K562 (cell line): ENCODE measurements around the gene CPLX1. TPM values are rescaled to one million over a fixed set of nuclear protein-coding genes. Genes with fewer than 3 reads are reported as not detected.

Source experiments
- ATAC-seq: fragments of 200-7000 bp; cut with Tn5 transposase; 3 replicates; pipeline ENCODE4 v1.9.1; 2020; ENCODE audit warnings: moderate library complexity
- BruUV-seq: library from RNA; stranded (reverse); fragments of 400-500 nt; replicated peaks from 2 replicates; lab custom pipeline; 2021; lab: Mats Ljungman, UMichigan
- CTCF ChIA-PET: fragments of 300-600 bp; formaldehyde crosslinking; extraction: SDS; loops from one replicate; lab custom pipeline; 2021; ENCODE audit warnings: low intra/inter-chr PET ratio; lab: Yijun Ruan, JAX
- POLR2A ChIA-PET: fragments of 300-600, 350-650 bp; sonication (Branson Sonifier 250); formaldehyde crosslinking; extraction: SDS; loops from one replicate; lab custom pipeline; 2021; ENCODE audit warnings: antibody characterized with exemption, inconsistent platforms; lab: Yijun Ruan, JAX
- DNase-seq, 4 experiments: peaks; one replicate each; pipeline versions ENCODE4 v3.0.0 to v3.0.0-alpha.2; 2011 to 2018; ENCODE audit warnings: low spot score in 3 of 4, mixed read lengths in 3 of 4; ENCODE audit errors: extremely low read depth in 1 of 4
- FAIRE-seq: peaks from 2 replicates; lab custom pipeline; 2011; peaks lifted over from hg19 to GRCh38; lab: Jason Lieb, UNC
- H2AFZ ChIP-seq: 2 replicates; pipeline ENCODE4 v1.6.0; 2011; ENCODE audit warnings: low read depth, low read length, control low read depth, inconsistent platforms
- H3K27ac ChIP-seq: fragments of 200-600 bp; 3 replicates; pipeline ENCODE4 v1.8.0; 2011; ENCODE audit warnings: low read depth, mild to moderate bottlenecking, control low read depth, inconsistent platforms, low read length, moderate library complexity, mixed read lengths; ENCODE audit errors: extremely low read depth
- H3K27me3 ChIP-seq, 2 experiments: fragments of 300-600 bp in 1 of 2; 2 replicates in 1 of 2; 3 replicates in 1 of 2; pipeline versions ENCODE4 v1.6.0 to v1.8.0; 2011; ENCODE audit warnings: inconsistent platforms in 2 of 2, low read length in 2 of 2, mild to moderate bottlenecking in 1 of 2, mixed read lengths in 1 of 2, moderate library complexity in 1 of 2; ENCODE audit not compliant: control insufficient read depth in 2 of 2, insufficient read depth in 2 of 2
- H3K36me3 ChIP-seq: fragments of 300-600 bp; 3 replicates; pipeline ENCODE4 v1.8.0; 2011; ENCODE audit warnings: mild to moderate bottlenecking, low read length, inconsistent platforms; ENCODE audit not compliant: control insufficient read depth, insufficient read depth
- H3K4me1 ChIP-seq, 2 experiments: fragments of 200-600 bp in 1 of 2; replicated peaks in 1 of 2; 2 replicates in 1 of 2; 3 replicates in 1 of 2; pipeline versions ENCODE4 v1.5.1 to v1.8.0; 2011; ENCODE audit warnings: inconsistent platforms in 2 of 2, low read length in 2 of 2, mild to moderate bottlenecking in 1 of 2, mixed read lengths in 1 of 2, moderate library complexity in 1 of 2; ENCODE audit not compliant: control insufficient read depth in 2 of 2, insufficient read depth in 2 of 2
- H3K4me2 ChIP-seq: 2 replicates; pipeline ENCODE4 v1.6.1; 2011; ENCODE audit warnings: low read length, control low read depth, inconsistent platforms, mixed read lengths; ENCODE audit not compliant: insufficient read depth
- H3K4me3 ChIP-seq: fragments of 200-600 bp; sonication (generic), shearing (Covaris generic); 2 replicates; pipeline ENCODE4 v1.5.1; 2016; ENCODE audit warnings: control low read depth, inconsistent platforms
- H3K79me2 ChIP-seq: fragments of 200-600 bp; 3 replicates; pipeline ENCODE4 v1.8.0; 2011; ENCODE audit warnings: low read length, inconsistent platforms; ENCODE audit not compliant: control insufficient read depth, insufficient read depth
- H3K9ac ChIP-seq, 2 experiments: 2 replicates each; pipeline versions ENCODE4 v1.6.0 to v1.6.1; 2011; ENCODE audit warnings: low read depth in 2 of 2, low read length in 2 of 2, control low read depth in 1 of 2, inconsistent platforms in 1 of 2, mild to moderate bottlenecking in 1 of 2, mixed read lengths in 1 of 2; ENCODE audit not compliant: insufficient read depth in 1 of 2
- H3K9me1 ChIP-seq: one replicate; pipeline ENCODE4 v1.6.0; 2011; ENCODE audit warnings: inconsistent platforms, mild to moderate bottlenecking, low read length, moderate library complexity; ENCODE audit not compliant: control insufficient read depth, insufficient read depth
- H3K9me3 ChIP-seq: replicated peaks from 2 replicates; pipeline ENCODE4 v1.5.1; 2011; ENCODE audit warnings: low read depth, low read length, inconsistent platforms; ENCODE audit not compliant: control insufficient read depth, insufficient read depth
- H4K20me1 ChIP-seq: replicated peaks from 2 replicates; pipeline ENCODE4 v1.6.1; 2011; ENCODE audit warnings: low read length, inconsistent platforms, mixed read lengths; ENCODE audit not compliant: control insufficient read depth, insufficient read depth
- ARNT ChIP-seq, 2 experiments: fragments of 450-650 bp; IDR thresholded peaks; 2 replicates each; pipeline ENCODE4 v1.6.1; 2016; ENCODE audit warnings: mild to moderate bottlenecking in 1 of 2
- BRF1 ChIP-seq: IDR thresholded peaks from 3 replicates; pipeline ENCODE4 v1.6.1; 2011; ENCODE audit warnings: borderline replicate concordance, mild to moderate bottlenecking; ENCODE audit not compliant: insufficient read length; ENCODE audit errors: extremely low read depth
- CEBPG ChIP-seq, 3 experiments: fragments of 200-800 bp in 1 of 3; sonication (Bioruptor generic) in 1 of 3; sonication (generic) in 1 of 3; formaldehyde crosslinking in 1 of 3; IDR thresholded peaks in 2 of 3; conservative IDR thresholded peaks in 1 of 3; 2 replicates each; pipeline versions ENCODE4 v1.6.1 to v1.8.0; 2016 to 2022; ENCODE audit warnings: missing compliant biosample characterization in 2 of 3, missing genetic modification characterization in 2 of 3, mild to moderate bottlenecking in 1 of 3, missing genetic modification reagents in 1 of 3
- EWSR1 ChIP-seq: fragments of 450-650 bp; IDR thresholded peaks from 2 replicates; pipeline ENCODE4 v1.6.1; 2018; ENCODE audit warnings: borderline replicate concordance, mild to moderate bottlenecking, low read depth, moderate library complexity; ENCODE audit not compliant: partially characterized antibody
- EZH2 ChIP-seq: IDR thresholded peaks from 2 replicates; pipeline ENCODE4 v1.6.1; 2012; ENCODE audit warnings: low read depth, mild to moderate bottlenecking, inconsistent platforms, low read length, borderline replicate concordance
- FOXJ2 ChIP-seq: fragments of 200-800 bp; sonication (Bioruptor generic); IDR thresholded peaks from 2 replicates; pipeline ENCODE4 v1.6.1; 2016; ENCODE audit warnings: missing genetic modification characterization, missing compliant biosample characterization
- NFIC ChIP-seq: fragments of 450-650 bp; IDR thresholded peaks from 2 replicates; pipeline ENCODE4 v1.6.1; 2017; ENCODE audit warnings: mild to moderate bottlenecking, inconsistent platforms
- PHF20 ChIP-seq: fragments of 450-650 bp; IDR thresholded peaks from 2 replicates; pipeline ENCODE4 v1.6.1; 2018; ENCODE audit not compliant: partially characterized antibody
- RNF219 ChIP-seq: fragments of 250-450 bp; sonication (Bioruptor Pico); IDR thresholded peaks from 2 replicates; pipeline ENCODE4 v1.5.0; 2022; ENCODE audit warnings: mild to moderate bottlenecking
- SAFB ChIP-seq: fragments of 200-400 bp; formaldehyde crosslinking; IDR thresholded peaks from 2 replicates; pipeline ENCODE4 v1.6.1; 2017; ENCODE audit warnings: low read depth, low read length, borderline replicate concordance
- SMAD1 ChIP-seq: fragments of 150-350 bp; IDR thresholded peaks from 2 replicates; pipeline ENCODE4 v1.6.1; 2014; ENCODE audit warnings: low read length, low read depth; ENCODE audit not compliant: partially characterized antibody
- SMARCB1 ChIP-seq: IDR thresholded peaks from 2 replicates; pipeline ENCODE4 v1.6.1; 2011; ENCODE audit warnings: improper control_type of control experiment, low read depth; ENCODE audit not compliant: insufficient read length
- TSC22D4 ChIP-seq: fragments of 450-650 bp; IDR thresholded peaks from 2 replicates; pipeline ENCODE4 v1.6.1; 2016; ENCODE audit warnings: missing genetic modification characterization, missing biosample characterization, control low read depth
- ZNF121 ChIP-seq: sonication (generic); formaldehyde crosslinking; conservative IDR thresholded peaks from 2 replicates; pipeline ENCODE4 v1.8.0; 2022; ENCODE audit warnings: missing genetic modification reagents
- ZZZ3 ChIP-seq: fragments of 450-650 bp; IDR thresholded peaks from 2 replicates; pipeline ENCODE4 v1.6.1; 2016; ENCODE audit warnings: antibody characterized with exemption, mild to moderate bottlenecking, moderate library complexity
- WGBS: fragments of 100-300 bp; shearing (Covaris generic); methylation state at CpG from one replicate; pipeline ENCODE4 v1.1.6; 2016; ENCODE audit warnings: low coverage, mixed read lengths; ENCODE audit not compliant: insufficient coverage; ENCODE audit errors: missing lambda C conversion rate; 5-methylcytosine and 5-hydroxymethylcytosine counted together
- in situ Hi-C: fragments of 300-500 bp; cut with MboI; formaldehyde crosslinking; loops from 4 replicates; pipeline ENCODE4 v1.15.0; 2018; ENCODE audit warnings: inconsistent platforms, mixed read lengths
- intact Hi-C: fragments of 100-400 bp; cut with micrococcal nuclease; formaldehyde crosslinking; loops from 2 replicates; pipeline ENCODE4 v1.14.2; 2022
- polyA plus RNA-seq, 8 experiments: library from polyadenylated mRNA; depleted of rRNA in 4 of 8; stranded (reverse) in 5 of 8; unstranded in 3 of 8; fragments of >200 nt; fragmentation: Nextera tagmentation in 2 of 8; fragmentation: Illumina TruSeq in 1 of 8; extraction: Ambion mirVana in 2 of 8; extraction: Trizol in 1 of 8; gene quantifications; 2 replicates each; pipeline versions ENCODE4 v1.2.1 to v1.2.3, GENCODE V29; 2011 to 2014; ENCODE audit warnings: inconsistent platforms in 1 of 8, missing spikeins in 1 of 8
- total RNA-seq, 7 experiments: library from RNA; depleted of rRNA in 6 of 7; stranded (reverse); fragments of >200 nt in 6 of 7; fragmentation: Illumina TruSeq in 2 of 7; extraction: Trizol in 2 of 7; gene quantifications; 2 replicates each; pipeline versions ENCODE4 v1.2.1 to v1.2.3, GENCODE V29; 2011 to 2021; ENCODE audit warnings: low replicate concordance in 1 of 7
- TF ChIP-seq, protein P1 (sequence below), 2 experiments: fragments of 450-650 bp in 1 of 2; sonication (generic) in 1 of 2; formaldehyde crosslinking in 1 of 2; IDR thresholded peaks in 1 of 2; conservative IDR thresholded peaks in 1 of 2; 2 replicates each; pipeline versions ENCODE4 v1.6.1 to v1.8.1; 2016 to 2023; ENCODE audit warnings: mild to moderate bottlenecking in 2 of 2, moderate library complexity in 2 of 2, inconsistent platforms in 1 of 2, missing genetic modification reagents in 1 of 2

Gene CPLX1
- total and polyA plus RNA-seq, 9 of the 15 experiments (the other 6 are each of a cell fraction or from before 2014, with no cell fraction given), result 0.03 to 3.3 (median 0.17) TPM; not detected in 2

- FAIRE-seq (no peak), ATAC-seq (no peak)
- CTCF ChIA-PET, result no interaction called here
Measured at GRCh38 chr4:855880-856224, 29.9 kb upstream of the CPLX1 start.

DNA sequence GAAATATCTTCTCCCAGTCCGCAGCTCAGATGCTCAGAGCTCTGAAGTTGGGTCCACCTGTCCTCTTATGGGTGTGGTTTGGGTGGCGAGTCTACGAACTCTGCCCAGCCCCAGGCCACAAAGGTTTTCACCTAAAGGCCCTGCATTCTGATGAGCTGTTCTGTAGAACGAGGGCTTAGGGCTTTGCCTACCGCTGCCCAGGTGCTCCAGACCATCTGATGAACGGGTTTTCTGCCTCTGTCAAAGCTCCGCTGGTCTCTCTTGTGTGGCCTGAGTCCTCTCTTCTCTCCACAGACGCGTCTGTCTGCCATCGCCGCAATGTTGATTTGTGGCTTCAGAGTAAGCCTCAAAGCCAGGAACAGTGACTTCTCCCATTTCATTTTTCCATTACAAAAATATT lies 28.4 kb upstream of the CPLX1 start:
- TF ChIP-seq TSC22D4 (no peak), ZZZ3 (no peak), ARNT (IDR thresholded peaks at IDR 0.05) (no peak), SMARCB1 (no peak), EWSR1 (no peak), SMAD1 (no peak), RNF219 (CRISPR knock-in tag) (no peak), BRF1 (no peak)
- CTCF ChIA-PET, result no interaction called here
- intact Hi-C loops, result no loop called here
- no TSS peak for BruUV-seq
- ATAC-seq (no peak), FAIRE-seq (no peak), DNase-seq (no peak)
- Histone ChIP-seq H3K4me3 (no peak overlapping the region), H3K4me1 (peaks cover 0 to 16% of the 10 kb centered on the region in 2 experiments; a peak in 2 of 5 replicates), H2AFZ (no peak overlapping the region), H3K9me3 (no peaks in the 10 kb centered on the region), H3K4me2 (no peak overlapping the region), H4K20me1 (no peaks in the 10 kb centered on the region), H3K9me1 (no peaks in the 10 kb centered on the region), H3K79me2 (no peaks in the 10 kb centered on the region), H3K27me3 (no peaks in the 10 kb centered on the region), H3K9ac (no peak overlapping the region), H3K36me3 (peaks cover 68% of the 10 kb centered on the region; the same call in 2 of the 3 replicates), H3K27ac (no peak overlapping the region)
- 96% methylated on average over 11 of the region's 11 CpGs for WGBS
- in situ Hi-C loops, result no loop called here
- POLR2A ChIA-PET, result no interaction called here

More at GRCh38 chr4:855880-856224, 29.9 kb upstream of the CPLX1 start:
- H3K9me3 ChIP-seq, result no peaks in the 10 kb centered on the region
- H4K20me1 ChIP-seq, result no peaks in the 10 kb centered on the region
- no peak overlapping the region for H2AFZ ChIP-seq
- H3K27me3 ChIP-seq, result no peaks in the 10 kb centered on the region
- POLR2A ChIA-PET, result interaction anchor here (1.6 kb wide), 1 partner anchor 18 kb away, joined by 4 read pairs; no protein-coding TSS in a partner anchor
- intact Hi-C loops, result no loop called here
- in situ Hi-C loops, result no loop called here
- no peak for DNase-seq
- peaks cover 0 to 5% of the 10 kb centered on the region in 2 experiments; a peak in 1 of 5 replicates for H3K4me1 ChIP-seq
- H3K9ac ChIP-seq, result no peak overlapping the region
- no peak overlapping the region for H3K27ac ChIP-seq
- 85% methylated on average over 1 of the region's 1 CpG for WGBS
- no TSS peak for BruUV-seq
- no peaks in the 10 kb centered on the region for H3K9me1 ChIP-seq
- no peaks in the 10 kb centered on the region for H3K79me2 ChIP-seq
- H3K4me2 ChIP-seq, result no peak overlapping the region
- TF ChIP-seq SAFB, result no peak
- peak; percentile 63; the same call in 1 of the 2 replicates for TF ChIP-seq CEBPG (CRISPR knock-in tag; IDR thresholded peaks at IDR 0.05)
- no peak for TF ChIP-seq CEBPG (tag; conservative IDR thresholded peaks at IDR 0.05 in 1 of 2, IDR thresholded peaks at IDR 0.05 in 1 of 2)
- TF ChIP-seq NFIC, result no peak
- TF ChIP-seq, protein P1, sequence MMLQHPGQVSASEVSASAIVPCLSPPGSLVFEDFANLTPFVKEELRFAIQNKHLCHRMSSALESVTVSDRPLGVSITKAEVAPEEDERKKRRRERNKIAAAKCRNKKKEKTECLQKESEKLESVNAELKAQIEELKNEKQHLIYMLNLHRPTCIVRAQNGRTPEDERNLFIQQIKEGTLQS (IDR thresholded peaks at IDR 0.05), result 0 out of 2 replicates have a peak, but pooled peaks have one; percentile 24
- TF ChIP-seq, protein P1 (CRISPR knock-in tag; conservative IDR thresholded peaks at IDR 0.05), result no peak
- no peak for TF ChIP-seq PHF20
- no peak for TF ChIP-seq EZH2
- no peak for TF ChIP-seq FOXJ2
- TF ChIP-seq ZNF121 (CRISPR knock-in tag), result peak; percentile 91
- peaks cover 68% of the 10 kb centered on the region; the same call in 2 of the 3 replicates for H3K36me3 ChIP-seq
- no peak overlapping the region for H3K4me3 ChIP-seq
